ENCODE data around the gene TBX18. TPM values are rescaled to one million over a fixed set of nuclear protein-coding genes. Genes with fewer than 3 reads are reported as not detected.

Gene TBX18
- total RNA-seq, 1 donor from 2014 or later: 0.23 TPM

DNA sequence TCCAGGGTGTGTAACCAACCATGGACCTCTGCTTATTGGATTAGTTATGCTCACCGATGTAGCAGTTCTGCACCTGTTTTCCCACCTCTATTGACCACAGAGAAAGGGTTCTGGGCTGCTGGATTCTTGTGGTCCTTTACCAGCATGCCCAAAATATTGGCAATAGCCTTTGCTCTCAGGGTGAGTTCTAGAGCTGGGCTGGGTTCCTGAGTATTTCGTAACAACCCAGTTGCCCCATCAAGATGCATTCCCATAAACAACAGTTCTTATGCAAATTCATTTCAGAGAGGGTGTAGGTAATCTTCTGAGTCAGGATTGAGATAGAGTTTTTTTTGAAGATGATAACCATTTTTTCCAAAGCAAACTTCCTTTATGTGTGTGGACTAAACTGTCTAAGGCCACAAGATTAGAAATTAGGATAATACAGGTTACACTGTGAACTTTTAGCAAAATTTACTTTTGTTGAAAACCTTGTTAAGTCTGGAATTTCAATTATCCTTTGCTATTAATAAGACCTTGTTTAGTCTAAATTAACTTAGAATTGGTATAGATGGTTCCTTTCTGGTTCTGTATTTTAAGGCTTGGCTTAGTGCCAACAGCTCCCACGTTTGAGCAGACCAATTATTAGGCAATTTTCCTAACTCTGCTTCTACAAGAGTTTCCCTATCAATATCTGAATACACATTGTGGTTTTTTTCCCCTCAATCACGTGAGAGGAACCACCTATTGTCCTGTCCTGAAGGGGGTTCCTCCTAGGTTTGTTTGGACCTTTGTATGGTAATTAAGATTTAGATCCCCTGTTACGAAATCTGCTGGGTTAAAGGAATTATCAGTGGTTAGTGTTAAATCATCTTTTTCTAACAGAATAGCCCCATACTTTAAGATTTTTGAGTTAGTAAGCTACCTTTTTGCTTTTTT lies 46.1 kb downstream of the TBX18 start:
- TF ChIP-seq, protein P1, sequence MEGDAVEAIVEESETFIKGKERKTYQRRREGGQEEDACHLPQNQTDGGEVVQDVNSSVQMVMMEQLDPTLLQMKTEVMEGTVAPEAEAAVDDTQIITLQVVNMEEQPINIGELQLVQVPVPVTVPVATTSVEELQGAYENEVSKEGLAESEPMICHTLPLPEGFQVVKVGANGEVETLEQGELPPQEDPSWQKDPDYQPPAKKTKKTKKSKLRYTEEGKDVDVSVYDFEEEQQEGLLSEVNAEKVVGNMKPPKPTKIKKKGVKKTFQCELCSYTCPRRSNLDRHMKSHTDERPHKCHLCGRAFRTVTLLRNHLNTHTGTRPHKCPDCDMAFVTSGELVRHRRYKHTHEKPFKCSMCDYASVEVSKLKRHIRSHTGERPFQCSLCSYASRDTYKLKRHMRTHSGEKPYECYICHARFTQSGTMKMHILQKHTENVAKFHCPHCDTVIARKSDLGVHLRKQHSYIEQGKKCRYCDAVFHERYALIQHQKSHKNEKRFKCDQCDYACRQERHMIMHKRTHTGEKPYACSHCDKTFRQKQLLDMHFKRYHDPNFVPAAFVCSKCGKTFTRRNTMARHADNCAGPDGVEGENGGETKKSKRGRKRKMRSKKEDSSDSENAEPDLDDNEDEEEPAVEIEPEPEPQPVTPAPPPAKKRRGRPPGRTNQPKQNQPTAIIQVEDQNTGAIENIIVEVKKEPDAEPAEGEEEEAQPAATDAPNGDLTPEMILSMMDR (conservative IDR thresholded peaks at IDR 0.05; ENCODE audit: low read depth, low read length): no peak
- no peak for DNase-seq (ENCODE audit: low read depth)
- no peak overlapping the region for H3K4me3 ChIP-seq (ENCODE audit: low read depth, low read length)

DNA sequence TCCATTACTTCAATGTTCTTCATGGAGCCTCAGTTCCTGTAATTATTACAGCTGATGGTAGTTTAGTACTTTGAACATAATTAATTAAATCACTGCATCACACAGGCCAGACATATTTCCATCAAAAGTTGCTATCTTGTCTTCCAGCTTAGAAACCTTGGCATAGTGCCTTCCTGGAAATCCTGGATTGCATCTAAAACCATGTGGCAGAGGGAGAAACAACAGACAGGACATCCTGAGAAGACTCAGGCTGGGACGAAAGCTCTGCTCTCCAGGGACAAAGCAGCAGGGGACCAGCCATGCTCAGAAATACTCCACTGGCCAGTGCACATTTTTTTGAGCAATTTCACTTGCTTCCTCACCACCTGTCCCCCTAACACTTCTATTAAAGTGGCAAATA lies 55.3 kb downstream of the TBX18 start:
- TF ChIP-seq, protein P1 (conservative IDR thresholded peaks at IDR 0.05; ENCODE audit: low read depth, low read length): no peak
- no peak for DNase-seq (ENCODE audit: low read depth)
- no peak overlapping the region for H3K4me3 ChIP-seq (ENCODE audit: low read depth, low read length)

DNA sequence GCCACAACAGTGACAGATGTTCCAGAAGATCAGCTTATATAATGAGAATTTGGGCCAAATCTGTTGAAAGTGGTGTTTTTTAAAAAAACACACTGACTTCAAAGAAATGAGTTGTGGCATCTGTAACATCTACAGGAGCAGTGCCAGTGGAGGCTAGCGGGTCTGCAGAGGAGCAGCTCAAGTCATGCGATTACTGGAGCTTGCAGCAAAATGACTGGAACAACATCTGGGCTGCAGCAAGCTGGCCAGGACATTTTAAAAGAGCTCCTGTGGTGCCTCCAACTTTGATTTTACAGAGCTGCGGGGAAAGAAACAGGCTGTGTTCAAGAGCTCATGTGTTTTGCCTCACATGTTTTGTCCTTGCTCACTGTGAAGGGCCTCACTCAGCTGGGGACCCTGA lies 57.2 kb downstream of the TBX18 start:
- TF ChIP-seq, protein P1 (conservative IDR thresholded peaks at IDR 0.05; ENCODE audit: low read depth, low read length): no peak
- DNase-seq (ENCODE audit: low read depth): no peak
- H3K4me3 ChIP-seq (ENCODE audit: low read depth, low read length): no peak overlapping the region

DNA sequence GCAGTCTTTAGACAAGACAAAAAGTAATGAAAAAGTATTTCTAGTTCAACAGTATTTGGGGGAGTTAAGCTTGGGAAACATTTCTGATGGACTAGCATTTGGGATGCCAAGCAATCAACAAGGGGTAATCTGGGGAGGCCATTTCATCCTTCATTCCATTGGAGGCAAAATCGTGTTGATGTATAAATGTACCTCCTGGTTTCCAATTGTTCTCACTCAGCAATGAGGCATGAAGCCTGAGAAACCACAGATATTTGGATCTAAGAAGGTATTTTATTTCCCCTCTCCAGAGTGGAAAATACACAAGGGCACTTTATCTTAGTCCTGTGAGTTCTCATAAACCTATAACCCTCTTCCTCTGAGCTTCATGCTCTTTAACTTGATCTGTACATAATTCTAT lies 68.2 kb downstream of the TBX18 start:
- TF ChIP-seq, protein P1 (conservative IDR thresholded peaks at IDR 0.05; ENCODE audit: low read depth, low read length): no peak
- no peak for DNase-seq (ENCODE audit: low read depth)
- no peak overlapping the region for H3K4me3 ChIP-seq (ENCODE audit: low read depth, low read length)

DNA sequence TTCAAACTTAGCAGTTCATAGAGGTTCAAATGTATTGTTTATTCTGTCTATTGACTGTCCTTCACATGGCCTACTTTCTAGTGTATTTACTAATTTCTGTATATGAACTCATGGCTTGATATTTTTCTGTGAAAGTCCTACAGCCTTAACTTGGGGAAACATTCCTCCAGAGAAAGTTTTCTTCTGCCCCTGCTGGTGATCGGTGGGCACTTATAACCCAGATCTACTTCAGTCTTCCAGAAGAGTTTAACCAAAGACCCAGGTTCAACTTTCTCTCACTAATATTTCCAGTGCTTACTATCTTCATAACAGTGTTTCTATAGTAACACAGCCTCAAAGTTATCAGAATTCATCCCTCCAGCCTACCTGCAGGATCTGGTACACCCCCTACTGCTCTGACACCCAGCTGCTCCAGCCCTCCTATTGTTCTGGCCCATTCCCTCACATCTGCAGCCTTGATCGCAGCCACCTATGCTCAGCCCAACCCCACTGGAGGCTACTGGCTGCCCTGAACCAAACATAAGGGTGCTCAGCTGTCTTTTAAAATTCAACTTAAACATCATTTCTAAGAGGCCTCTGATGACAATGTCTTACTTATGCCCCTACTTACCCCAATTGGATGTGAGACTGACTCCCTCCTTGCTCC lies 72.3 kb downstream of the TBX18 start:
- TF ChIP-seq, protein P1 (conservative IDR thresholded peaks at IDR 0.05; ENCODE audit: low read depth, low read length): peak; percentile 2
- no peak overlapping the region for H3K4me3 ChIP-seq (ENCODE audit: low read depth, low read length)
- DNase-seq (ENCODE audit: low read depth): no peak

DNA sequence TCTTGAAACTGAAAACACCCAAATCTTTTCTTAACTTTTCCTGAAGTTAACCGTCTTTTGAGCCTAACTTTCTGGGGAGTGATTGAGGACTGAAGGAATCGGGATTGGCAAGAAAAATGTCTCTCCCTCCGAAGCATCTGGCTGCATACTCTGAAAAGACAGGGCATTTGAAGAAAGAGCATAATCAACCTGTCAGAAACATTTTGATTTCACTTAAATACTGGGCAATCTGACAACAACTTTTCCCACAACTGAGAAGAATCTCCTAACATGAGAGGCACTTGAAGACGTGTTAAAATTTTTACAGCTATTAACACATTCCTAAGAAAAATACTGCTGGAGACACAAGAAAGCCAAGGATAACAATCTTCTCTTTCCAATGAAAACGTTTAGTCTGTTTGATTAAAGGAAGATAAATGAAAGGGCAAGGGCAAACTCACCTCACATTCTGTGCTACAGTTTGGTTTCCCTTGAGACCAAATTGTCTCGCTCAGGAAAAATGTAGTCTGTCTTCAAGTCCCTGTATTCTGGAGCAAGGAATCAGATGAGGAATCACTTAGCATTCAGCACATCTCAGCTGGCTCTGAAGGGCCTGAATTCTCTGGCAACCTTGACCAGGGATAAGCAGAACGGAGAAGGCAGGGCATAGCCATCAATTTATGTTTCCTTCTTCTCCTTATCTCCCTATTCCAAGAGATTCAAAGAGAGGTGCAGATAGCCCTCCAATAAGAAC lies 76.1 kb downstream of the TBX18 start:
- DNase-seq (ENCODE audit: low read depth): no peak
- no peak overlapping the region for H3K4me3 ChIP-seq (ENCODE audit: low read depth, low read length)
- TF ChIP-seq, protein P1 (conservative IDR thresholded peaks at IDR 0.05; ENCODE audit: low read depth, low read length): no peak
